ENCODE data around the gene ABTB2. TPM values are rescaled to one million over a fixed set of nuclear protein-coding genes. Genes with fewer than 3 reads are reported as not detected.

Gene ABTB2
- total RNA-seq, 4 donors from 2014 or later = 5.4 to 15.6 (median 12.8) TPM

- 63% methylated on average over 9 of the region's 18 CpGs for WGBS
These were observed 195.9 kb downstream of the ABTB2 start for GRCh38 chr11:34161812-34162492.

GRCh38 chr11:34161361-34161760 lies 196.4 kb downstream of the ABTB2 start:
- Histone ChIP-seq H3K27me3 (no peaks in the 10 kb centered on the region), H3K9me3 (no peaks in the 10 kb centered on the region), H3K27ac (no peak overlapping the region), H3K36me3 (peaks cover 28% of the 10 kb centered on the region), H3K4me3 (no peak overlapping the region), H3K4me1 (peaks cover 10% of the 10 kb centered on the region)
- DNase-seq (ENCODE audit: low spot score in 2 of 2) = no peak
- TF ChIP-seq POLR2AphosphoS5 (IDR thresholded peaks at IDR 0.05) (no peak), CTCF (IDR thresholded peaks at IDR 0.05) (no peak), EP300 (IDR thresholded peaks at IDR 0.05) (no peak), POLR2A (IDR thresholded peaks at IDR 0.05) (no peak)
- 88% methylated on average over 6 of the region's 6 CpGs for WGBS

More at GRCh38 chr11:34161812-34162492, 195.9 kb downstream of the ABTB2 start:
- Histone ChIP-seq H3K36me3 (peaks cover 28% of the 10 kb centered on the region), H3K4me1 (peaks cover 12% of the 10 kb centered on the region), H3K4me3 (no peak overlapping the region), H3K27ac (no peak overlapping the region), H3K27me3 (no peaks in the 10 kb centered on the region), H3K9me3 (no peaks in the 10 kb centered on the region)
- TF ChIP-seq POLR2AphosphoS5 (IDR thresholded peaks at IDR 0.05) (no peak), POLR2A (IDR thresholded peaks at IDR 0.05) (no peak), CTCF (IDR thresholded peaks at IDR 0.05) (no peak), EP300 (IDR thresholded peaks at IDR 0.05) (no peak)
- DNase-seq (ENCODE audit: low spot score in 2 of 2) = no peak

- H3K36me3 ChIP-seq = peaks cover 28% of the 10 kb centered on the region
- H3K4me1 ChIP-seq = peaks cover 9% of the 10 kb centered on the region
- no peak for TF ChIP-seq POLR2A (IDR thresholded peaks at IDR 0.05)
- no peak for TF ChIP-seq EP300 (IDR thresholded peaks at IDR 0.05)
- TF ChIP-seq POLR2AphosphoS5 (IDR thresholded peaks at IDR 0.05) = no peak
- TF ChIP-seq CTCF (IDR thresholded peaks at IDR 0.05) = no peak
- H3K27me3 ChIP-seq = no peaks in the 10 kb centered on the region
- no peak for DNase-seq (ENCODE audit: low spot score in 2 of 2)
- no peak overlapping the region for H3K4me3 ChIP-seq
- 93% methylated on average over 3 of the region's 18 CpGs for WGBS
- H3K27ac ChIP-seq = no peak overlapping the region
- H3K9me3 ChIP-seq = no peaks in the 10 kb centered on the region
These were observed 197.0 kb downstream of the ABTB2 start for GRCh38 chr11:34160791-34161190.

GRCh38 chr11:34160049-34160721 lies 197.6 kb downstream of the ABTB2 start:
- H3K27me3 ChIP-seq = no peaks in the 10 kb centered on the region
- no peaks in the 10 kb centered on the region for H3K9me3 ChIP-seq
- no peak for DNase-seq (ENCODE audit: low spot score in 2 of 2)
- H3K36me3 ChIP-seq = peaks cover 29% of the 10 kb centered on the region
- peaks cover 11% of the 10 kb centered on the region for H3K4me1 ChIP-seq
- H3K4me3 ChIP-seq = no peak overlapping the region
- no peak overlapping the region for H3K27ac ChIP-seq
- TF ChIP-seq POLR2AphosphoS5 (IDR thresholded peaks at IDR 0.05) (no peak), POLR2A (IDR thresholded peaks at IDR 0.05) (no peak), CTCF (IDR thresholded peaks at IDR 0.05) (no peak), EP300 (IDR thresholded peaks at IDR 0.05) (no peak)
- 74% methylated on average over 13 of the region's 22 CpGs for WGBS

GRCh38 chr11:34158661-34159060 lies 199.1 kb downstream of the ABTB2 start:
- Histone ChIP-seq H3K27ac (no peak overlapping the region), H3K36me3 (peaks cover 38% of the 10 kb centered on the region), H3K9me3 (no peaks in the 10 kb centered on the region), H3K4me3 (no peak overlapping the region), H3K4me1 (peaks cover 15% of the 10 kb centered on the region), H3K27me3 (no peaks in the 10 kb centered on the region)
- no peak for DNase-seq (ENCODE audit: low spot score in 2 of 2)
- WGBS = 74% methylated on average over 6 of the region's 6 CpGs
- no peak for TF ChIP-seq EP300 (IDR thresholded peaks at IDR 0.05)
- no peak for TF ChIP-seq POLR2AphosphoS5 (IDR thresholded peaks at IDR 0.05)
- TF ChIP-seq POLR2A (IDR thresholded peaks at IDR 0.05) = no peak
- no peak for TF ChIP-seq CTCF (IDR thresholded peaks at IDR 0.05)
